Caki2 (cell line): ENCODE data around the gene WWOX. TPM values are rescaled to one million over a fixed set of nuclear protein-coding genes. Genes with fewer than 3 reads are reported as not detected.

Source experiments
- DNase-seq: peaks from one replicate; pipeline ENCODE4 v3.0.0-alpha.2; 2015; ENCODE audit warnings: low read depth
- in situ Hi-C: cut with HindIII; loops from 2 replicates; pipeline ENCODE4 v1.10.0; 2016; ENCODE audit warnings: low sequenced_read_pairs, low pct_unique_long_range_greater_than_20kb, mixed read lengths
- total RNA-seq: library from RNA; depleted of rRNA; stranded (reverse); fragments of >200 nt; shearing (Covaris generic); gene quantifications from 2 replicates; pipeline ENCODE4 v1.2.3, GENCODE V29; 2014; ENCODE audit warnings: low replicate concordance

The WWOX gene
- total RNA-seq, 1 experiment from 2014 or later, result 15.1 TPM

GRCh38 chr16:78524066-78524595 is 424.7 kb downstream of the WWOX start:
- in situ Hi-C loops, result no loop called here
- DNase-seq, result no peak

GRCh38 chr16:78528265-78528664 is 428.8 kb downstream of the WWOX start:
- DNase-seq, result peak; percentile 55
- in situ Hi-C loops, result no loop called here

- in situ Hi-C loops, result no loop called here
- no peak for DNase-seq
Measured at GRCh38 chr16:78529881-78530280, 430.4 kb downstream of the WWOX start.

GRCh38 chr16:78530283-78530682 is 430.8 kb downstream of the WWOX start:
- in situ Hi-C loops, result no loop called here

GRCh38 chr16:78535098-78535497 is 435.6 kb downstream of the WWOX start:
- no peak for DNase-seq
- in situ Hi-C loops, result no loop called here

More at GRCh38 chr16:78530283-78530682, 430.8 kb downstream of the WWOX start:
- DNase-seq, result no peak

- DNase-seq, result no peak
- in situ Hi-C loops, result no loop called here
Measured at GRCh38 chr16:78537511-78537910, 438.1 kb downstream of the WWOX start.

- in situ Hi-C loops, result no loop called here
Measured at GRCh38 chr16:78538292-78538691, 438.8 kb downstream of the WWOX start.

GRCh38 chr16:78538919-78539318 is 439.5 kb downstream of the WWOX start:
- no peak for DNase-seq
- in situ Hi-C loops, result no loop called here

More at GRCh38 chr16:78538292-78538691, 438.8 kb downstream of the WWOX start:
- DNase-seq, result no peak

GRCh38 chr16:78542419-78542818 is 443.0 kb downstream of the WWOX start:
- in situ Hi-C loops, result no loop called here

GRCh38 chr16:78543023-78543422 is 443.6 kb downstream of the WWOX start:
- no peak for DNase-seq
- in situ Hi-C loops, result no loop called here

More at GRCh38 chr16:78542419-78542818, 443.0 kb downstream of the WWOX start:
- DNase-seq, result no peak

GRCh38 chr16:78549366-78549765 is 449.9 kb downstream of the WWOX start:
- no peak for DNase-seq
- in situ Hi-C loops, result no loop called here

- in situ Hi-C loops, result no loop called here
- no peak for DNase-seq
Measured at GRCh38 chr16:78551487-78552085, 452.1 kb downstream of the WWOX start.

GRCh38 chr16:78552106-78552675 is 452.7 kb downstream of the WWOX start:
- in situ Hi-C loops, result no loop called here
- DNase-seq, result no peak

- no peak for DNase-seq
- in situ Hi-C loops, result no loop called here
Measured at GRCh38 chr16:78552716-78553115, 453.3 kb downstream of the WWOX start.

GRCh38 chr16:78553268-78554039 is 454.0 kb downstream of the WWOX start:
- DNase-seq, result no peak
- in situ Hi-C loops, result no loop called here

- DNase-seq, result no peak
- in situ Hi-C loops, result no loop called here
Measured at GRCh38 chr16:78556421-78556820, 457.0 kb downstream of the WWOX start.

GRCh38 chr16:78560997-78561396 is 461.5 kb downstream of the WWOX start:
- in situ Hi-C loops, result no loop called here
- no peak for DNase-seq

- in situ Hi-C loops, result no loop called here
- no peak for DNase-seq
Measured at GRCh38 chr16:78562111-78562510, 462.7 kb downstream of the WWOX start.

- in situ Hi-C loops, result no loop called here
- DNase-seq, result no peak
Measured at GRCh38 chr16:78562650-78563049, 463.2 kb downstream of the WWOX start.
